HG02840 (cell line): Measurements from ENCODE around the gene RFC1.
"Not testable (repeated sequence)": the region's sequence is repeated elsewhere in the genome, so short reads cannot be mapped to it uniquely, and the experiment has no call there.

Experiments used
- ATAC-seq: cut with Tn5 transposase; IDR thresholded peaks from one replicate; pipeline ENCODE4 v1.9.1; 2021; ENCODE audit warnings: mild to moderate bottlenecking, moderate library complexity, moderate number of reproducible peaks; ENCODE audit not compliant: unreplicated experiment, low FRiP score

Gene RFC1

GRCh38 chr4:39360611-39361010, 5.6 kb downstream of the RFC1 start:
- ATAC-seq: not testable (repeated sequence)

DNA sequence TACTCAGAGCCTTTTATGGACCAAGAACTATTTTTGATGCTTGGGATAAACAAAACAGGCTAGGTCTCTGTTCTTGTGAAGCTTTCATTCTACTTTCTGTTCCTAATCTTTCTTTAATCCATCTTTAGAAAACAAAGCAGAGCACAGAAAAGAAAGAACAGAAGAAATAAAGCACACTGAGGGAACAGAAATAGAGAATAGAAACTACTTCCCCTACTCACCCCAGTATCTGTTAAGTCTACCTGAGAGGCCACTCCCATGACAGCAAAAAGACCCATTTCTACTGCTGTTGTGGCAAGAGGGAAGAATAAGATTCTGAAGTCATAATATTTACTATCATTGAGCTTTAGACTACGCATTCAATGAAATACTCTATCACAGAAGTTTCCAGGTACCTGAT, 9.2 kb downstream of the RFC1 start:
- no peak for ATAC-seq

DNA sequence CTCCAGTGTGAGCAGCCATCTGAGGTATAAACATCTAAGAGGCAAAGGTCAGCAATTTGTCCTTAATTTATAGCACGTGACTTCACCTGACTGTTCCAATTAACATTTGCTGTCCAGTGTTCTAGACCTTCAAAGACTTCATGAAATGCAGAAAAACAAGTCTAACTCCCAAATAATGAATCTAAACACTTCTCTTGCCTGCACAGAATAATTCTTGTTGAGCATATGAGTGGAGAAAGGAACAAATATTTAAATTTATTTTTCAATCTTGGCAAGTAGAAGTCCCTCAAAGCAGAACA, 12.0 kb downstream of the RFC1 start:
- no peak for ATAC-seq

- ATAC-seq: peak; percentile 66
Measured at GRCh38 chr4:39353478-39354253, 12.5 kb downstream of the RFC1 start.

DNA sequence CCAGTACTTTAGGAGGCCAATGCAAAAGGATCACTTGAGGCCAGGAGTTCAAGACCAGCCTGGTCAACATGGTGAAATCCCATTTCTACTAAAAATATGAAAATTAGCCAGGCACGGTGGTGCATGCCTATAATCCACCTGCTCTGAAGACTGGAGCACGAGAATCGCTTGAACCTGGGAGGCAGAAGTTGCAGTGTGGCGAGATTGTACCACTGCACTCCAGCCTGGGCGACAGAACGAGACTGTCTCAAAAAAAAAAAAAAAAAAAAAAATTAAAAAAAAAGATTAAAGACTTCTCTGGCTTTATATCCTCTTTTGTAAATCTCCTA, 13.0 kb downstream of the RFC1 start:
- peak; percentile 9 for ATAC-seq

GRCh38 chr4:39349326-39349725, 16.8 kb downstream of the RFC1 start:
- ATAC-seq: no peak

DNA sequence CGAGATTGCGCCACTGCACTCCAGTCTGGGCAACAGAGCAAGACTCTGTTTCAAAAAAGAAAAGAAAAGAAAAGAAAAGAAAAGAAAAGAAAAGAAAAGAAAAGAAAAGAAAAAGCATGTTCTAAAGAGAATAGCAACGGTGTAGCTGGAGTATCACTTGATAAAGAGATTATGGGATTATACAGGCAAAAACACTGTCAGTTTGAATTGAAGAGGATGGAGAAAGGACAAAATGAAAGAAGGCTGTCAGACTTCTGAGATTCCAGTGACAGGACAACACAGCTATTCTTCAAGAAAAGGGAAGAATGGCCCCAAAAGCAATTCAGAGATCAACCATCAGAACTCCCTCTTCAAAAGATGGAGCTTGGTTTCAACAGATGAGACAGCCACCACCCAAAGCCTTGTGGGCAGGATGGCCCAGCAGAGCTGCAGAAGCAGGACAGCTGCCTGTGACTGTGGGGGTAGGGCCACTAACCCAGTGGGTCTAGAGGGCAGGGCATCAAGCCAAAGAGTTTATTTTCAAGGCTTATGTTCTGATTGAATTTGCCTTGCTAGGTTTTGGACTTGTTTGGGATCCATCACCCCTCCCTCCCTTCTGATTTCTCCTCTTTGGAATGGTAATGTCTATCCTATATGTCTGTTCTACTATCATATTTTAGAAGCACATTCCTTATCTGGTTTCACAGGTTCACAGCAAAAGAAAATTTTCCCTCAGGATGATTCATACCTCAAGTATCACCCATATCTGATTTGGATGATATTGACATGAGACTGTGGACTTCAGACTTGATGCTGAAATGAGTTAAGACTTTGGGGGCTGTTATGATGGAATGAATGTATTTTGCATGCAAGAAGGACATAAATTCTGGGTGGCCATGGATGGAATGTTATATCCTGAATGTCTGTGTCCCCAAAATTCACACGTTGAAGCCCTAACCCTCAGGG, 17.5 kb downstream of the RFC1 start:
- no peak for ATAC-seq

DNA sequence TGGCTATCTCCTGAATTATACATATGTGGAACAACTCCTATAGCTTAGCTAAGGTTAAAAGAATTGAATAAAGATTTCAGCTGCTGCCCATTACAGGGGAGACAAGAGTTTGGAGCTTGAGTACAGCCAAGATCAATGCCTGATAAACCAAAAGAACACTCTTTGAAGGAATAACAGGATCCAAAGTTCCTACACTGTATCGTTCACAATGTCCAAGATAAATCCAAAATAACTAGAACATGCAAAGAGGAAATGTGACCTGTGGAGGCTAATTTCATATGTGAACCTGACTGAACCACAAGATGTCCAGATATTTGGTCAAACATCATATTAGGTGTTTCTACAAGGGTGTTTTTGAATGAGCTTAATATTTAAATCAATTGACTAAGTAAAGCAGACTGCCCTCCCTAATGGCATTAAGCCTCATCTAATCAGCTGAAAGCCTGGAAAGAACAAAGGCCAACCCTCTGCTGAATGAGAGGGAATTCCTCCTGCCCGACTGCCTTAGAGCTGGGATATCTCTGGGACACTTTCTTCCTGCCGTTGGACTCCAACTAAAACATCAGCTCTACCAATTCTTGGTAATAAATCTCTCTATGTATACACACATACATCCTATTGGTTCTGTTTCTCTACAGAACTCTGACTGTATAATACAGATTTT, 19.2 kb downstream of the RFC1 start:
- ATAC-seq: no peak

DNA sequence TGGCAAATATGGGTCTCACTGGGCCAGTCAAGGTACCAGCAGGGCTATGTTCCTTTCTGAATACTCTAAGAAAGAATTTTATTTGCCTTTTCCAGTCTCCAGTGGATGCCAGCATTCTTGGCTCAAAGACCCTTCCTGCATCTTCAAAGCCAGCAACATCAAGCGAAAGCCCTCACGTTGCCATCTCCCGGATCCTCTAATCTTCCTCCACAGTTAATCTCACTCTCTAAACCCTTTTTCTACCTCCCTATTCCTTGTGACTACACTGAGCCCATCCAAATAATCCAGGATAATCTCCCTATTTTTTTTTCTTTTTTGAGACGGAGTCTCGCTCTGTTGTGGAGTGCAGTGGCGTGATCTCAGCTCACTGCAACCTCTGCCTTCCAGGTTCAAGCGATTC, 23.4 kb downstream of the RFC1 start:
- no peak for ATAC-seq

DNA sequence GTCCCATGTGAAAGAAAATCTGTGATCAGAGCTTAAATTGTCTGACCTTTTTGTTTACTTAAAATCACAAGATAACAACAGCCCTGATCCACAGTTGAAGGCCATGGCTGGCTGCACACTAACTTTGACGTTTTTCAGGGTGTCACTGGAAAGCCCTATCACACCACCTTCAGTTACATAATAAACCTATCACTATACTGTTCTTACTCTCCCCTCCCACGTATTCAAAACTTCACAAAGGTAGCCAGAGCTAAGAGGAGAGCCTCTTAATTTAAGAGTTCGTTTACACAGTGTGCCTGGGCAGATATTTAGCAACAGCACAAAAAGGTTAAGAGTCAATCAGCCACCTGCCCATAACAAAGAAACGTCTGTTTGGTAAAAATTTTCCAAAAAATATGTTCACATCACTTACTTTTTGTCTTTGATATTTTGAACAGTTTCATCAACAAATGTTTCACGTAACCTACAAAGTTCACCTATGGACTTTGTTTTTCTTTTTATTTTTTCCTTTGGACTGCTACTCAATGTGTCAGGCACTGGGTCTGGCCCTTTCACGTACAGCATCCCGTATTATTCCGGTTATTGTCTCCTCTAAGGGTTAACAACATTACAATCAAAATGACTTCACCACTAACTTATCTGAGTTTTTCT, 25.0 kb downstream of the RFC1 start:
- ATAC-seq: no peak

DNA sequence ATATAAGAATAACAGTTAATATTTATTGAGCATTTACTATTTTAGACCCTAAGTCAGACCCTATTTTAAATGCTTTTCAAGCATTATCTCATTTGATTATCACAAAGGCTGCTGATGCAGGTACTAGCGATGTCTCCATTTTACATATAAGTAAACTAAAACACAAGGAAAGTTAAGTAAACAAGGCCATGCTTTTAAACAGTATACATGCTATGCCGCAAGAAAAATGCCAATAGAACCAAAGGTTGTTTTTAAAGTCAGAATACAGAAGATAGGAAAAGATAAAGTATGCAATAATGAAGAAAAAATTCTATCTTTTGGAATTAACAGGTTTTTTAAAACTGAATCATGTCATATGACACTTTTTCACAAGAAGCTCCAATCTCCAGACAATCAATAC, 26.2 kb downstream of the RFC1 start:
- no peak for ATAC-seq

- no peak for ATAC-seq
Measured at GRCh38 chr4:39337841-39338240, 28.3 kb downstream of the RFC1 start.

- no peak for ATAC-seq
Measured at GRCh38 chr4:39335566-39335965, 30.6 kb downstream of the RFC1 start.

DNA sequence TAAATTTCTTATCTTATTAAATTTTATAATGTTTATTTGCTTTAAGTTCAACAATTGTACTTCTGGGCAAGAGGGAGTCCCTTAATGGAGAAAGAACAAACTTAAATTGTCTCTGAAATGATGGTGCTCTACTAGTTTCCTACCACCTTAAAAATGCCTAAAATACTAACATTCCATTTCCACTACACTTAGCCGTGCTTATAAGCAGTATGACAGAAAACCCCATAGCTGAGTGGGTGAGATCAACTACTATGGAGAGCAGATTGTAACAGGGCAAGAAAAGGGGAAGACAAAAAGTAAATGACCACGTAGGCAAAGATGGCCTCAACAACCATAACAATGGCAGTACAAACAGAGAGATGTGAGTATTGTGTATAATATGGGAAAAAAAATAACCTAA, 35.0 kb downstream of the RFC1 start:
- no peak for ATAC-seq

GRCh38 chr4:39330353-39330752, 35.8 kb downstream of the RFC1 start:
- ATAC-seq: no peak

- ATAC-seq: no peak
Measured at GRCh38 chr4:39326468-39326977, 39.6 kb downstream of the RFC1 start.

- no peak for ATAC-seq
Measured at GRCh38 chr4:39324897-39325613, 41.1 kb downstream of the RFC1 start.

- no peak for ATAC-seq
Measured at GRCh38 chr4:39324446-39324845, 41.7 kb downstream of the RFC1 start.

DNA sequence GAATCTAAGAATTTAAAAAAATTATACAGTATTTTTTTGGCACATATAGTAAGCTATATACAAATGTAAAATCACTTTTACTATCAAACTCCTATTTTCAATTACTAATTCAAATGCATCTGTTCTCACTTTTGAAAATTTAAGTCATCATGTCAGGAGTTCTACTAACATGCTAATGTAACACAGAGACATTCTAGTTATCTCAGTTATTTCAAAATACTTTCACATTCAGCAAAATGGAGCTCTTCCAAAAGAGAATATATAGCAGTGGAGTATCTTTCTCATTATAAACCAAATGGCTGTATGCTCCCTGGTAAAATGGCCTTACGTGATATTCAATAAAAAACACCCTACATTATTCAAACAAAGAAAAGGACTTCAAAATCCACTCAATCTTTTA, 42.3 kb downstream of the RFC1 start:
- no peak for ATAC-seq
